Mesothelial cell of epicardium (in vitro differentiated cells): ENCODE measurements around the gene DPP8. TPM values are rescaled to one million over a fixed set of nuclear protein-coding genes. Genes with fewer than 3 reads are reported as not detected.

ENCODE experiments used
- DNase-seq, 2 experiments: peaks; one replicate each; pipeline ENCODE4 v3.0.0; 2021; ENCODE audit warnings: low spot score in 2 of 2; ENCODE audit not compliant: unreplicated experiment in 2 of 2
- H3K27ac Mint-ChIP-seq: 2 replicates; pipeline ENCODE4 v1.8.0; 2021; ENCODE audit warnings: mixed read lengths
- H3K27me3 Mint-ChIP-seq: 2 replicates; pipeline ENCODE4 v1.8.0; 2021; ENCODE audit warnings: low read depth, mixed read lengths
- H3K36me3 Mint-ChIP-seq: 2 replicates; pipeline ENCODE4 v1.8.0; 2021; ENCODE audit warnings: mixed read lengths
- H3K4me1 Mint-ChIP-seq: 2 replicates; pipeline ENCODE4 v1.8.0; 2021; ENCODE audit warnings: mixed read lengths
- H3K4me3 Mint-ChIP-seq: 2 replicates; pipeline ENCODE4 v1.8.0; 2021; ENCODE audit warnings: mild to moderate bottlenecking, moderate library complexity, mixed read lengths
- H3K9me3 Mint-ChIP-seq: 2 replicates; pipeline ENCODE4 v1.8.0; 2021; ENCODE audit warnings: mixed read lengths
- total RNA-seq: library from RNA; stranded (reverse); gene quantifications from 3 replicates; pipeline ENCODE4 v1.2.1, GENCODE V29; 2021
- TF ChIP-seq, protein P1 (sequence below): fragments of 200-600 bp; sonication (generic); IDR thresholded peaks from one replicate; pipeline ENCODE4 v1.5.0; 2021; ENCODE audit warnings: antibody characterized with exemption; ENCODE audit not compliant: unreplicated experiment

DPP8 gene
- 27.4 to 31.6 TPM (median 31.5 TPM) in 3 replicates for total RNA-seq

DNA sequence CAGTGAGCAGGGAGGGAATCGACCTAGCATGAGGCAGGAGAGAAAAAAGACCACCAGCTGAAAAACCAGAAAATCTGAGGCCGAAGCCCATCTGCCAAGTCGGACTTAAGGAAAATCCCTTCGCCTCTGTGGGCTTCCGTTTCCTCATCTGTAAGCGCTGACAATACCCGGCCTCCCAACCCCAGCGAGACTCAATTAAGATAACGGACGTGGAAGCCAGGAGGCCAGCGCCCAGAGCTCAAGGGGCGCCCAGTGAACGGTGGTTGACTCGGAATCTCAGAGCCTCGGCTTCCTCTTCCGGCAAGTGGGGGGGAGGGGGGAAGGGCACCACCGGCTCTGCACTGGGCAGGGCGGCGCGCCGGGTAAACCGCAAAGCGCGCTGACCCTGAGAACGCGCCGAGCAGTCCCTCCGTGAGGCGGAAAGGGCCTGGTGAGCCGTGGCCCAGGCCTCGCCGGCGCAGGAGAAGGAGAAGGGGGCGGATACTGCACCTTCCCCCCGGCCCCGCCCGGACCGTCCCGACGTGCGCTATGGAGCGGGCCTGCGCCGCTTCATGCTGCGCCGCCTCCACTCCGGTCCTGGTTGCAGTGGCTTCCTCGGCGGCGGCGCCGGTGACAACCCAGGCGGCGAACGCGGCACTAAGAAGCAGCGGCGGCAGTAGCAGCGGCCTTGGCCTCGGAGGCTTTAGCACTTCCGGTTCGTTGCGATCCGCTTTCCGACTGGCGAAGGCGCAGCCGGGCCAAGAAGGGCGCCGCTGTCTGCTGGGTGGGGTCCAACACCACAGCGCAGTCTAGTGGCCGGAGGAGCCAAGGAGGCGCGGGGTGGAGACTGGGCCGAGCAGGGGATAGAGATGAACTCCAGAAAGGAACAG is at the start of gene DPP8:
DPP8 (minus strand) TSS at position 693 of the 869 bp plus-strand sequence. CDS start 5,136 bp downstream, outside the sequence.
- peak; percentile 82 to 90 for DNase-seq
- Mint-ChIP-seq H3K4me1 (peaks cover 18% of the 10 kb centered on the region), H3K9me3 (no peaks in the 10 kb centered on the region), H3K36me3 (peaks cover 2% of the 10 kb centered on the region), H3K27ac (peak within 1 kb of the TSS; percentile 90), H3K4me3 (peak within 1 kb of the TSS; percentile 86), H3K27me3 (no peaks in the 10 kb centered on the region)
- TF ChIP-seq, protein P1, sequence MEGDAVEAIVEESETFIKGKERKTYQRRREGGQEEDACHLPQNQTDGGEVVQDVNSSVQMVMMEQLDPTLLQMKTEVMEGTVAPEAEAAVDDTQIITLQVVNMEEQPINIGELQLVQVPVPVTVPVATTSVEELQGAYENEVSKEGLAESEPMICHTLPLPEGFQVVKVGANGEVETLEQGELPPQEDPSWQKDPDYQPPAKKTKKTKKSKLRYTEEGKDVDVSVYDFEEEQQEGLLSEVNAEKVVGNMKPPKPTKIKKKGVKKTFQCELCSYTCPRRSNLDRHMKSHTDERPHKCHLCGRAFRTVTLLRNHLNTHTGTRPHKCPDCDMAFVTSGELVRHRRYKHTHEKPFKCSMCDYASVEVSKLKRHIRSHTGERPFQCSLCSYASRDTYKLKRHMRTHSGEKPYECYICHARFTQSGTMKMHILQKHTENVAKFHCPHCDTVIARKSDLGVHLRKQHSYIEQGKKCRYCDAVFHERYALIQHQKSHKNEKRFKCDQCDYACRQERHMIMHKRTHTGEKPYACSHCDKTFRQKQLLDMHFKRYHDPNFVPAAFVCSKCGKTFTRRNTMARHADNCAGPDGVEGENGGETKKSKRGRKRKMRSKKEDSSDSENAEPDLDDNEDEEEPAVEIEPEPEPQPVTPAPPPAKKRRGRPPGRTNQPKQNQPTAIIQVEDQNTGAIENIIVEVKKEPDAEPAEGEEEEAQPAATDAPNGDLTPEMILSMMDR: no peak

DNA sequence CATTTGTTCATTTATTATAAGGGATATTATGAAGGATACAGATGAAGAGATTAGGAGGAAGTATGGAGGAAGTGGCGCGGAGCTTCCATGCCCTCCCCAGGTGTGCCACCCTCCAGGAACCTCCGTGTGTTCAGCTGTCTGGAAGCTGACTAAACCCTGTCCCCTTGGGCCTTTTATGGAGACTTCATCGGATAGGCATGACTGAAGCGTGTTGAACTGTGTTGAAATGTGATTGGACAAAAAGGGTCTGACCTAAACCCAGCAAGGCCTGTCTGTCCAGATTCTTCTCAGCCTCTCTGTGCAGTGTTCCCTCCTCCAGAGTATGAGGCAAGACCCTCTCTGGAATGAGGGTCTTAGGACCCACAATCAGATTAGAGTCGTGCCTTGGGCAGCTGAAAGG is 44.4 kb upstream of the DPP8 start:
- H3K36me3 Mint-ChIP-seq: peaks cover 80% of the 10 kb centered on the region

DNA sequence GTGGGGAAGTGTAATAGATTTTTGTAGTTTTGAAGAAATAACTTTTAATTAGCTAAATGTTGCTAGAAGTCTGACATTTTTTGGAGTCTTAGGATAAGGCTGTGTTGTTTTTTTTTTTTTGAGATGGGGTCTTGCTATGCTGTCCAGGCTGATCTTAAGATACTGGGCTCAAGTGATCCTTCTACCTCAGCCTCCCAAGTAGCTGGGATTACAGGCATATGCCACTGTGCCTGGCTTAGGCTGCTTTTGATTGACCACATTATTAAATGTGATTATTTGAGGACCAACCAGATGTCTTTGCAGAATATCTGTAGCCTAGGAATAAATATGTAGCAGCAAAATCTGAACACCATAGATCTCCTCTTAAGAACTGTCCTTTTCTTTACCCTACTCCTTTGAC is 42.5 kb upstream of the DPP8 start:
- peaks cover 20% of the 10 kb centered on the region for H3K4me1 Mint-ChIP-seq
- H3K27me3 Mint-ChIP-seq: no peaks in the 10 kb centered on the region
- H3K4me3 Mint-ChIP-seq: no peak overlapping the region
- TF ChIP-seq, protein P1: no peak
- peaks cover 76% of the 10 kb centered on the region for H3K36me3 Mint-ChIP-seq
- DNase-seq: no peak
- peak overlapping the region; percentile 7 for H3K27ac Mint-ChIP-seq
- peaks cover 7% of the 10 kb centered on the region for H3K9me3 Mint-ChIP-seq

More for the DNA sequence above, 44.4 kb upstream of the DPP8 start:
- Mint-ChIP-seq H3K27ac (peak overlapping the region; percentile 97), H3K9me3 (peaks cover 21% of the 10 kb centered on the region), H3K4me3 (peak overlapping the region; percentile 44), H3K4me1 (peaks cover 20% of the 10 kb centered on the region), H3K27me3 (no peaks in the 10 kb centered on the region)
- TF ChIP-seq, protein P1: no peak
- peak in 1 of 2 experiments; percentile 39 for DNase-seq

DNA sequence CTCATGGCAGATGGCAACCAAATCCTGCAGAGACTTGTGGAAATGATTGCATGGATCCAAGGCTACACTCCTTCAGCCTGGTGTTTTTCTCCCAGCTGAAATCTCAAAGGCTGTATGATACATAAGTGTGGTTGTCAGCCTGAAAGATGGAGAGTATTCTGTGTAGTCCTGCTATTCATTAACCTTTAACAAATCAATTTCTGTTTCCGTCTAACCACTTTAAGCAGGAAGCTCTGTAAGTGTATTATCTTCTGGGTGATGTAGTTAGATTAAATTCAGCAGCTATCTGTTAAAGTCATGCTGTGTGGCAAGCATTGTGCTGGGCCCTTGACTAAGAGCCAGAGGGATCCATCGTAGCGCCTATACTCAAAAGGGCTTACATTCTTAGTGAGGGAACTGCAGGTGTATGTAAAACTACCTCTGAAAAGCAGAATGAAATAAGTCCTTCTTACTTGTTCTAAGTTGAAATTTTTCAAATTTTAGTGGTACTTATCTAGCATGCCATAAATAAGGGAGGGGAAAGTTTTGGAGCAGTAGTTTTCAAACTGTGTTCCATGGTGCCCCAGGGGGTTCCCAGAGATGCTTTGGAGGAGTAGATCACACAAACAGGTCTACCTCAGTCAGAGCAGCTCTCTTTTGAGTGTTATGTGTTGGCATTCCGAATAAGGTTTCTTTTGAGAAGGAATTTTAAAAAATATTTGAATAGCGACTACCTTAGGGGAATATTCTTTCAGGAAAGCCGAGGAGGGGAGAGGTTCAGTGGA is 41.7 kb upstream of the DPP8 start:
- Mint-ChIP-seq H3K36me3 (peaks cover 71% of the 10 kb centered on the region), H3K4me3 (no peak overlapping the region), H3K27ac (peak overlapping the region; percentile 47), H3K27me3 (no peaks in the 10 kb centered on the region), H3K9me3 (peaks cover 3% of the 10 kb centered on the region), H3K4me1 (peaks cover 20% of the 10 kb centered on the region)
- no peak for DNase-seq
- TF ChIP-seq, protein P1: no peak

DNA sequence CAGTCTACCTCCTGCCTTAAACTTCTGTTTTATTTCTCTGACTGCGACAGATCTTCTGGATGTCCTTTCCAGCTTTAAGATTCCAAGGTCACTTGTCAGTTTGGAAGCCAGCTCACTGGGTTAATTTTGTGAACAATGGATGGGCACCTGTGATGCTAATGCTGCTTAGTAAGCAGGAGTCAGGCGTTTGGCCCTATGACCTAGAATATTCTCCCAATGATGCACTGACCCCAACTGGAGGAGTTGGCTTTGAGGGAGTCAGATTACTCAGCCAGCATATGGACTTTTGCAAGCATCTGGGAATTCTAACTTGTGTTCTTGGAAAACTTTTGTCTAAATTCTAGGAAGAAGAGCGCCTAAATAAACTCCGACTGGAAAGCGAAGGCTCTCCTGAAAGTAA is 40.8 kb upstream of the DPP8 start:
- H3K36me3 Mint-ChIP-seq: peaks cover 70% of the 10 kb centered on the region
- DNase-seq: no peak
- H3K9me3 Mint-ChIP-seq: no peaks in the 10 kb centered on the region
- TF ChIP-seq, protein P1: no peak
- no peaks in the 10 kb centered on the region for H3K27me3 Mint-ChIP-seq
- peaks cover 20% of the 10 kb centered on the region for H3K4me1 Mint-ChIP-seq
- H3K27ac Mint-ChIP-seq: no peak overlapping the region
- H3K4me3 Mint-ChIP-seq: no peak overlapping the region
